ENCODE measurements around the gene BMP8A.

DNA sequence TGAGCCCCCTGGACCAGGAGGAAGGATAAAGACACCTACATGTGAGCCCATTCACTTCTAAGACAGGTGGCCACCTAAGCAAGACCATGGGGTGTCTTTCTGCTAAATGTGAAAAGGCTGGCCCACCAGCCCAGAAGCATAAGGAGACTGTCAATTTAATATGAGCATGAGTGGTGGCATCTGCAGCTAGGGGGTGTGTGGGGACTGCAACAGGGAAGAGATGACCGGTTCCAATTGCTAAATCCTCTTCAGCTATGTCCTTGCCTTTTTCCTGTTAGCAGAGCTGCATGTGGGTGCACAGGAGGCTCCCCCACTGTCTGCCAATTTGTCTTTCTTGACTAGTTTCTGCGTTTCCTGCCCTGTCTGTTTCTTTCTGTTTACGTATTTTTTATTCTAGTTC, 22.3 kb upstream of the BMP8A start:
- TF ChIP-seq ZNF558 (tag by site-specific recombination; IDR thresholded peaks at IDR 0.05) (no peak), HOXA7 (CRISPR knock-in tag; IDR thresholded peaks at IDR 0.05; ENCODE audit: borderline replicate concordance) (no peak), ZNF549 (tag by site-specific recombination; IDR thresholded peaks at IDR 0.05) (no peak), SP2 (tag by site-specific recombination; IDR thresholded peaks at IDR 0.05) (no peak), ZNF140 (tag by site-specific recombination; IDR thresholded peaks at IDR 0.05) (no peak), REPIN1 (tag by site-specific recombination; IDR thresholded peaks at IDR 0.05; ENCODE audit: low read depth) (no peak), ZNF274 (IDR thresholded peaks at IDR 0.05; ENCODE audit: low read length) (no peak), ZNF274 (tag by site-specific recombination; IDR thresholded peaks at IDR 0.05; ENCODE audit: borderline replicate concordance) (no peak), ZNF239 (tag by site-specific recombination; IDR thresholded peaks at IDR 0.05) (no peak), ZNF707 (tag by site-specific recombination; IDR thresholded peaks at IDR 0.05) (no peak)
- TF ChIP-seq, protein P1, sequence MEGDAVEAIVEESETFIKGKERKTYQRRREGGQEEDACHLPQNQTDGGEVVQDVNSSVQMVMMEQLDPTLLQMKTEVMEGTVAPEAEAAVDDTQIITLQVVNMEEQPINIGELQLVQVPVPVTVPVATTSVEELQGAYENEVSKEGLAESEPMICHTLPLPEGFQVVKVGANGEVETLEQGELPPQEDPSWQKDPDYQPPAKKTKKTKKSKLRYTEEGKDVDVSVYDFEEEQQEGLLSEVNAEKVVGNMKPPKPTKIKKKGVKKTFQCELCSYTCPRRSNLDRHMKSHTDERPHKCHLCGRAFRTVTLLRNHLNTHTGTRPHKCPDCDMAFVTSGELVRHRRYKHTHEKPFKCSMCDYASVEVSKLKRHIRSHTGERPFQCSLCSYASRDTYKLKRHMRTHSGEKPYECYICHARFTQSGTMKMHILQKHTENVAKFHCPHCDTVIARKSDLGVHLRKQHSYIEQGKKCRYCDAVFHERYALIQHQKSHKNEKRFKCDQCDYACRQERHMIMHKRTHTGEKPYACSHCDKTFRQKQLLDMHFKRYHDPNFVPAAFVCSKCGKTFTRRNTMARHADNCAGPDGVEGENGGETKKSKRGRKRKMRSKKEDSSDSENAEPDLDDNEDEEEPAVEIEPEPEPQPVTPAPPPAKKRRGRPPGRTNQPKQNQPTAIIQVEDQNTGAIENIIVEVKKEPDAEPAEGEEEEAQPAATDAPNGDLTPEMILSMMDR (tag by site-specific recombination; IDR thresholded peaks at IDR 0.05): no peak
- TF ChIP-seq, protein P2, sequence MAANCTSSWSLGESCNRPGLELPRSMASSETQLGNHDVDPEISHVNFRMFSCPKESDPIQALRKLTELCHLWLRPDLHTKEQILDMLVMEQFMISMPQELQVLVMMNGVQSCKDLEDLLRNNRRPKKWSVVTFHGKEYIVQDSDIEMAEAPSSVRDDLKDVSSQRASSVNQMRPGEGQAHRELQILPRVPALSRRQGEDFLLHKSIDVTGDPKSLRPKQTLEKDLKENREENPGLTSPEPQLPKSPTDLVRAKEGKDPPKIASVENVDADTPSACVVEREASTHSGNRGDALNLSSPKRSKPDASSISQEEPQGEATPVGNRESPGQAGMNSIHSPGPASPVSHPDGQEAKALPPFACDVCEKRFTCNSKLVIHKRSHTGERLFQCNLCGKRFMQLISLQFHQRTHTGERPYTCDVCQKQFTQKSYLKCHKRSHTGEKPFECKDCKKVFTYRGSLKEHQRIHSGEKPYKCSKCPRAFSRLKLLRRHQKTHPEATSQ (tag by site-specific recombination; IDR thresholded peaks at IDR 0.05): no peak
- TF ChIP-seq, protein P3, sequence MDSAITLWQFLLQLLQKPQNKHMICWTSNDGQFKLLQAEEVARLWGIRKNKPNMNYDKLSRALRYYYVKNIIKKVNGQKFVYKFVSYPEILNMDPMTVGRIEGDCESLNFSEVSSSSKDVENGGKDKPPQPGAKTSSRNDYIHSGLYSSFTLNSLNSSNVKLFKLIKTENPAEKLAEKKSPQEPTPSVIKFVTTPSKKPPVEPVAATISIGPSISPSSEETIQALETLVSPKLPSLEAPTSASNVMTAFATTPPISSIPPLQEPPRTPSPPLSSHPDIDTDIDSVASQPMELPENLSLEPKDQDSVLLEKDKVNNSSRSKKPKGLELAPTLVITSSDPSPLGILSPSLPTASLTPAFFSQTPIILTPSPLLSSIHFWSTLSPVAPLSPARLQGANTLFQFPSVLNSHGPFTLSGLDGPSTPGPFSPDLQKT (IDR thresholded peaks at IDR 0.05; ENCODE audit: borderline replicate concordance, low read depth, low read length): no peak

All from HEK293 (cell line).